Cardiac muscle cell (in vitro differentiated cells and primary cell): ENCODE data around the gene LRRFIP2. TPM values are rescaled to one million over a fixed set of nuclear protein-coding genes. Genes with fewer than 3 reads are reported as not detected.

ENCODE experiments used
- DNase-seq, 2 donors: peaks; one replicate each; pipeline versions ENCODE4 v3.0.0 to v3.0.0-alpha.2; 2010 to 2017; ENCODE audit warnings: low read depth in 1 of 2, low spot score in 1 of 2
- H3K27ac ChIP-seq: fragments of 200-600 bp; sonication (generic); 2 replicates; pipeline ENCODE4 v1.5.1; 2016
- H3K27me3 ChIP-seq: fragments of 200-600 bp; sonication (generic); 2 replicates; pipeline ENCODE4 v1.6.0; 2016; ENCODE audit warnings: control low read depth
- H3K36me3 ChIP-seq: fragments of 200-600 bp; sonication (generic); 2 replicates; pipeline ENCODE4 v1.5.1; 2016; ENCODE audit warnings: control low read depth
- H3K4me1 ChIP-seq: fragments of 200-600 bp; sonication (generic); 2 replicates; pipeline ENCODE4 v1.8.1; 2017; ENCODE audit warnings: low read depth, mild to moderate bottlenecking, mixed run types
- H3K4me3 ChIP-seq: fragments of 200-600 bp; sonication (generic); 2 replicates; pipeline ENCODE4 v1.5.1; 2016; ENCODE audit warnings: mild to moderate bottlenecking
- H3K9me3 ChIP-seq: fragments of 200-600 bp; sonication (generic); 2 replicates; pipeline ENCODE4 v1.5.1; 2017; ENCODE audit warnings: low read depth, mild to moderate bottlenecking, control low read depth
- polyA plus RNA-seq: library from polyadenylated mRNA; unstranded; fragments of >200 nt; fragmentation: Nextera tagmentation; extraction: Ambion mirVana; gene quantifications from 2 replicates; pipeline ENCODE4 v1.2.1, GENCODE V29; 2016
- total RNA-seq: library from RNA; depleted of rRNA; stranded (reverse); fragments of >200 nt; gene quantifications from 2 replicates; pipeline ENCODE4 v1.2.3, GENCODE V29; 2016
- TF ChIP-seq, protein P1 (sequence below): IDR thresholded peaks from 2 replicates; pipeline ENCODE4 v1.5.1; 2012; ENCODE audit warnings: low read depth, mild to moderate bottlenecking, low read length

The LRRFIP2 gene
- total and polyA plus RNA-seq, 2 experiments from 2014 or later = 55.9 to 92.6 TPM

DNA sequence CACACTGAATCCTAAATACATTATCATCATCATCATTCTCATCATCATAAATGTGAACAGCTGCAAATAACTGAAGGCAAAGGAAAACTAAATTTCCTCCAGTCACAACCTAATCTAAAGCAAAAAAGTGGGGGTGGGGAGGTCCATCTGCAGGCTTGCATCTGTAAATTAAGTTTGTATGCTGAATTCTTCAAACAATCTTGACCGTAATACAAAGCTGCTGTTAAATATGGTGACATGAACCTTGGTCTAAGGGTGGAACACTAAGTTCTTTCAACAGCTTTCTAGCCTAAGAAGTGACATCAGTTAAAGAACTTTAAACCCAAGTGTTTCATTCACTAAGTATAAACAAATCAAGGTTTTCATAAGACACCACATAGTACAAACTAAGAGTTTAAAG, 4.3 kb downstream of the LRRFIP2 start:
- peaks cover 3% of the 10 kb centered on the region for H3K36me3 ChIP-seq
- H3K4me3 ChIP-seq = no peak overlapping the region
- H3K27ac ChIP-seq = no peak overlapping the region
- DNase-seq = no peak
- TF ChIP-seq, protein P1, sequence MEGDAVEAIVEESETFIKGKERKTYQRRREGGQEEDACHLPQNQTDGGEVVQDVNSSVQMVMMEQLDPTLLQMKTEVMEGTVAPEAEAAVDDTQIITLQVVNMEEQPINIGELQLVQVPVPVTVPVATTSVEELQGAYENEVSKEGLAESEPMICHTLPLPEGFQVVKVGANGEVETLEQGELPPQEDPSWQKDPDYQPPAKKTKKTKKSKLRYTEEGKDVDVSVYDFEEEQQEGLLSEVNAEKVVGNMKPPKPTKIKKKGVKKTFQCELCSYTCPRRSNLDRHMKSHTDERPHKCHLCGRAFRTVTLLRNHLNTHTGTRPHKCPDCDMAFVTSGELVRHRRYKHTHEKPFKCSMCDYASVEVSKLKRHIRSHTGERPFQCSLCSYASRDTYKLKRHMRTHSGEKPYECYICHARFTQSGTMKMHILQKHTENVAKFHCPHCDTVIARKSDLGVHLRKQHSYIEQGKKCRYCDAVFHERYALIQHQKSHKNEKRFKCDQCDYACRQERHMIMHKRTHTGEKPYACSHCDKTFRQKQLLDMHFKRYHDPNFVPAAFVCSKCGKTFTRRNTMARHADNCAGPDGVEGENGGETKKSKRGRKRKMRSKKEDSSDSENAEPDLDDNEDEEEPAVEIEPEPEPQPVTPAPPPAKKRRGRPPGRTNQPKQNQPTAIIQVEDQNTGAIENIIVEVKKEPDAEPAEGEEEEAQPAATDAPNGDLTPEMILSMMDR = no peak
- H3K9me3 ChIP-seq = no peaks in the 10 kb centered on the region
- H3K27me3 ChIP-seq = no peaks in the 10 kb centered on the region
- peaks cover 12% of the 10 kb centered on the region for H3K4me1 ChIP-seq

DNA sequence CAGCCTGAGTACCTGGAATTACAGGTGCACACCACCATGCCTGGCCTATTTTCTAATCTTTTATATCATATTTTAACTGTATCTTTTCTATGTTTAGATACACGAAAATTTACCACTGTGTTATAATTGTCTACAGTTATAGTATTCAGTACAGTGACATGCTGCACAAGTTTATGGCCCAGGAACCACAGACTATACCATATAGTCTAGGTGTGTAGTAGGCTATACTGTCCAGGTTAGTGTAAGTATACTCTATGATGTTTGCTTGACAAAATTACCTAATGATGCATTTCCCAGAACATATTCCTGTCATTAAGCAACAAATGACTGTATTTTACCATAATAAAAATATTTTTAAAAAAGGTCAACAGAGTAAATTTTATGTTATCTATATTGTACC, 5.5 kb downstream of the LRRFIP2 start:
- Histone ChIP-seq H3K27ac (no peak overlapping the region), H3K9me3 (no peaks in the 10 kb centered on the region), H3K36me3 (peaks cover 3% of the 10 kb centered on the region), H3K27me3 (no peaks in the 10 kb centered on the region), H3K4me1 (peaks cover 12% of the 10 kb centered on the region), H3K4me3 (no peak overlapping the region)
- DNase-seq = no peak
- TF ChIP-seq, protein P1 = no peak

- H3K27me3 ChIP-seq = no peaks in the 10 kb centered on the region
- TF ChIP-seq, protein P1 = no peak
- peak in 1 of 2 donors; percentile 72 for DNase-seq
- H3K4me3 ChIP-seq = no peak overlapping the region
- no peaks in the 10 kb centered on the region for H3K9me3 ChIP-seq
- peaks cover 2% of the 10 kb centered on the region for H3K36me3 ChIP-seq
- no peaks in the 10 kb centered on the region for H3K4me1 ChIP-seq
- no peak overlapping the region for H3K27ac ChIP-seq
Measured at GRCh38 chr3:37163262-37164015, 10.9 kb downstream of the LRRFIP2 start.

DNA sequence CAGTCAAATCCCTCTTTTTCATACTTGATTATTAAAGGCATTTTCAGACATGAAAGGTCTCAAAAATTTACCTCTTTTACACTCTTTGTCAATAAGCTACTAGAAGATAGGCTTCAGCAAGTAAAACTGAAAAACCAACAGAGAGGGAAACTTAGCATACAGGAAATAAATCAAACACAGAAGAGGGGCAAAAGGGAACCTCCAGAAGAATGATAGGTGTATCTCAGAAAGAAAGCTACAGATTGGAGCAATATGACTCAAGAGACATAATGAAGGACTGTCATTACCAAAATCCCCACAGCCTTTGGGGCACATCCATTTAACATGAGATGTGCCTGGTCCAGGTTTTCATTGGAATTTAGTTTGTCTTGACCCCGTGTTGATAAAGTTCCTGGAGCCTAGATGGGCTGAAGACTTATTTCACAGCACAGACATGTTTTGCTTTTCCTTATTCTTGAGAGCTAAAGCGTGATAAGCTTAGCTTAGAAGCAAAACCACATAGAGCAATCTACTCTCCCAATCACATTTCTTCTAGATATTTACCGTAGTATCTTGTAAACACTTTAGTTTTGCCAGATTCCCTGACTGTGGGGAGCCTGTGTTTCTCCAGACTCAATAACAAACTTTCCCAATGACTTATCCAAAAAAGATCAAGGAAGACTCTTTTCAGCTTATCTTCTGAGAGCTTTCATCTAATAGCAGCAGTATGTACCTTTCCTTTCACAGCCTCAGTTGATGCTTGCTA, 11.7 kb downstream of the LRRFIP2 start:
- Histone ChIP-seq H3K4me1 (no peaks in the 10 kb centered on the region), H3K27ac (peak overlapping the region; percentile 22), H3K9me3 (no peaks in the 10 kb centered on the region), H3K36me3 (no peaks in the 10 kb centered on the region), H3K27me3 (no peaks in the 10 kb centered on the region), H3K4me3 (no peak overlapping the region)
- TF ChIP-seq, protein P1 = no peak
- DNase-seq = no peak

- Histone ChIP-seq H3K4me3 (no peak overlapping the region), H3K27ac (no peak overlapping the region), H3K36me3 (no peaks in the 10 kb centered on the region), H3K27me3 (no peaks in the 10 kb centered on the region), H3K4me1 (no peaks in the 10 kb centered on the region), H3K9me3 (no peaks in the 10 kb centered on the region)
- no peak for DNase-seq
- TF ChIP-seq, protein P1 = no peak
Measured at GRCh38 chr3:37161351-37161750, 13.0 kb downstream of the LRRFIP2 start.
